ENCODE data around the gene F12. TPM values are rescaled to one million over a fixed set of nuclear protein-coding genes. Genes with fewer than 3 reads are reported as not detected.

The F12 gene
- total and polyA plus RNA-seq, 3 experiments from 2014 or later: 1.9 to 10.3 (median 9.2) TPM

Other genes starting within 250 kb of the F12 start
- gene RAB24, start 105.8 kb downstream of the F12 start, total RNA-seq: 10 to 100 TPM; 26.1 to 28.3 TPM
- 22.9 TPM for gene RAB24, start 105.8 kb downstream of the F12 start, polyA plus RNA-seq
- gene PRELID1, start 105.8 kb downstream of the F12 start, total RNA-seq: 100 to 1,000 TPM; 342 to 344 TPM
- gene PRELID1, start 105.8 kb downstream of the F12 start, polyA plus RNA-seq: 235 TPM
- gene MXD3, start 97.7 kb downstream of the F12 start, total RNA-seq: 10 to 100 TPM; 10.2 to 13.4 TPM
- gene MXD3, start 97.7 kb downstream of the F12 start, polyA plus RNA-seq: 0.79 TPM
- gene LMAN2, start 57.9 kb downstream of the F12 start, total RNA-seq: 100 to 1,000 TPM; 112 to 126 TPM
- gene LMAN2, start 57.9 kb downstream of the F12 start, polyA plus RNA-seq: 276 TPM
- gene RGS14, start 51.6 kb downstream of the F12 start, total RNA-seq: 10 to 100 TPM; 60.5 to 61.9 TPM
- gene RGS14, start 51.6 kb downstream of the F12 start, polyA plus RNA-seq: 83.5 TPM
- under 1 TPM in 1 of 2 experiments, not detected in 1; 0.09 TPM for gene SLC34A1, start 25.1 kb downstream of the F12 start, total RNA-seq
- gene SLC34A1, start 25.1 kb downstream of the F12 start, polyA plus RNA-seq: 0.17 TPM
- gene PFN3, start 8.9 kb downstream of the F12 start, total RNA-seq: not detected
- gene PFN3, start 8.9 kb downstream of the F12 start, polyA plus RNA-seq: not detected
- gene GRK6, start 17.1 kb upstream of the F12 start, total RNA-seq: 100 to 1,000 TPM; 180 to 185 TPM
- gene GRK6, start 17.1 kb upstream of the F12 start, polyA plus RNA-seq: 201 TPM
- 10 to 100 TPM; 14.7 to 15.3 TPM for gene PRR7, start 37.2 kb upstream of the F12 start, total RNA-seq
- gene PRR7, start 37.2 kb upstream of the F12 start, polyA plus RNA-seq: 22.1 TPM
- gene DBN1, start 64.1 kb upstream of the F12 start, total RNA-seq: 10 to 100 TPM; 47.9 to 50.5 TPM
- gene DBN1, start 64.1 kb upstream of the F12 start, polyA plus RNA-seq: 28.1 TPM
- 10 to 100 TPM; 28.4 to 30.4 TPM for gene PDLIM7, start 88.0 kb upstream of the F12 start, total RNA-seq
- gene PDLIM7, start 88.0 kb upstream of the F12 start, polyA plus RNA-seq: 6.0 TPM
- gene DOK3, start 100.3 kb upstream of the F12 start, total RNA-seq: 1 to 10 TPM; 4.2 to 5.1 TPM
- gene DOK3, start 100.3 kb upstream of the F12 start, polyA plus RNA-seq: 0.08 TPM
- 100 to 1,000 TPM; 160 to 164 TPM for gene DDX41, start 107.4 kb upstream of the F12 start, total RNA-seq
- gene DDX41, start 107.4 kb upstream of the F12 start, polyA plus RNA-seq: 61.7 TPM
- 10 to 100 TPM; 72.9 to 76.6 TPM for gene FAM193B, start 145.0 kb upstream of the F12 start, total RNA-seq
- gene FAM193B, start 145.0 kb upstream of the F12 start, polyA plus RNA-seq: 8.5 TPM
- 100 to 1,000 TPM; 138 to 142 TPM for gene TMED9, start 182.6 kb upstream of the F12 start, total RNA-seq
- 140 TPM for gene TMED9, start 182.6 kb upstream of the F12 start, polyA plus RNA-seq
- gene B4GALT7, start 190.6 kb upstream of the F12 start, total RNA-seq: 10 to 100 TPM; 20.2 to 24.4 TPM
- 17.7 TPM for gene B4GALT7, start 190.6 kb upstream of the F12 start, polyA plus RNA-seq